IPS DF 4.7 (cell line): ENCODE measurements around the gene ASB15.
"Not testable (repeated sequence)": the region's sequence is repeated elsewhere in the genome, so short reads cannot be mapped to it uniquely, and the experiment has no call there.

Experiments
- DNase-seq: peaks from one replicate; pipeline ENCODE4 v3.0.0-alpha.2; 2013; ENCODE audit warnings: low spot score; ENCODE audit errors: extremely low read depth

Gene ASB15

DNA sequence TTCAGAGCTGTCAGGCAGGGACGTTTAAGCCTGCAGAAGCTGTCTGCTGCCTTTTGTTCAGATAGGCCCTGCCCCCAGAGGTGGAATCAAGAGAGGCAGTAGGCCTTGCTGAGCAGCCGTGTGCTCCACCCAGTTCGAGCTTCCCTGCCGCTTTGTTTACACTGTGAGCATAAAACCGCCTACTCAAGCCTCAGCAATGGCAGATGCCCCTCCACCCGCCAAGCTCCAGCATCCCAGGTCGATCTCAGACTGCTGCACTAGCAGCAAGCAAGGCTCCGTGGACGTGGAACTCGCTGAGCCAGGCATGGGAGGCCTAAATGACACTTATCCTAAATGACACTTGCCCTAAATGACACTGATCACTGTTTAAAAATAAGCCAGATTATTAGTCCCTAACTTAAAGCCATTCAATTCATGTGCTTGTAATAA lies 6.8 kb upstream of the ASB15 start:
- no peak for DNase-seq

DNA sequence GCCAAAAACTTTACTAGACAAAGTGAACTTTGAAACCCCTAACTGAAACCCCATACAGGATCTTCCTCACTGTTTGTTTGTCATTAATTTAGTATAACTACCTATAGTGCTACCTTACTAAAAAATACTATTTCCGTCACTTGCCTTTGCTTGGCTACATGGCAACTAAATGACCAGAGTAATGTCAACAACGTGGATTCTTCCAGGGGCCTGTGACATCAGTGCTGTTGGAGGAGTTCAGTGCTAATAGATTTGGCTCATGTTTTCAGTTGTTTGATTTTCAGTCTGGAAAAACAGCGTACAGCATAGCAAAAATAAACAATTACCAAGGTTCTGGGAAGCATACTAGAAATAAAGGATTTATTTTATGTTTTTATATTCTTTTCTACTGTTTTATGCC lies 3.0 kb upstream of the ASB15 start:
- DNase-seq: no peak

DNA sequence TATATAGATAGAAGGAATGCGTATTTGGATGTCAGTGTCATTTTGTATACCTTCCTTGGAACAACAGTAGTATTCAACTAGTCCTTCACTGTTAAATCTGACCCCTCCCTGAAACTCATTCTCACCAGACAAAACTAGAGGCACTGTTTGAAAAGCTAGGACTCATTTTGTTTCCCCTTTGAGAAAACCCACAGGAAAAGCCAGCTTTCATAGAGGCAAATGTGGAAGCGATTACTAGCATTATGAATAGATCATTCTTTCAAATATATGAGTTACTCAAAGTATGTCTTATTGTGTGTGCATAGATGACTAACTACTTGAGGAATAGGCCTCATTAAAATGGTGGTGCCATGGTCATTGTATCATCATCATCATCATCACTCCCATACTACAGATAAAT lies 1.9 kb upstream of the ASB15 start:
- DNase-seq: no peak

DNA sequence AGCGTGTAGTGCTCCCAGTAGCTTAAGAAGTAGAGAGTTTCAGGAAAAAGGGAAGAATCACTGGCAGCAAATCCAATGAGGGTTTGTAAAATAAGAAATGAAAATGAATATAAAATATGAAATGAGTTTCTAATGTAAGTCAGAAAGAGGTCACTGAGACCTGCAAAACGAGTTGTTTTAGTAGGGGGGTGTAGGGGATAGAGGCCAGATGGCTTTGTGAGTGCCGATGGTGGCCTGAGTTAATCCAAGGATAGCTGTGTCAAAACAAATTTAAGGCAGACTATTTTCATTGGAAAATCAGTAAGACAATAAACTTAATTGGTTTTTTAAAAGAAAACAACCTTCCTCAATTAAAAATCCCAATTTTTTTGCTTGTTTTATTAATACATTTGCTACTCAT lies 745 bp upstream of the ASB15 start:
- DNase-seq: no peak

DNA sequence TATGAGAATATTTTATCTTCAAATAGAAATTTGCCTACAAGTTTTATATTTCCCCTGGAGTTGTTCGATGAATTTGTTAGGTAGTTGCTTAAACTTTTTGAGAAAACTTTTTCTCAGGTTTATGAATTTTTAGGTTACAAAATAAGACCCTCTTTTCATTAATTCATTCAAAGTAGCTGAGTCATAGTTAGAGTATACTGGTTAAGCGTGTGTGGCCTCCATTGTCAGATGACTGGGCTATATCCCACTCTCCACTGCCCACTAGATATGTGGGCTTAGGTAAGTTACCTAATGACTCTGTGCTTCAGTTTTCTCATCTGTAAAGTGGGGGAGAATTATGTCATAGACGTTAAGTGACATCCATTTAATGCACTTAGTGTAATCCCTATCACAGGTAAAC lies 1.0 kb downstream of the ASB15 start:
- no peak for DNase-seq

DNA sequence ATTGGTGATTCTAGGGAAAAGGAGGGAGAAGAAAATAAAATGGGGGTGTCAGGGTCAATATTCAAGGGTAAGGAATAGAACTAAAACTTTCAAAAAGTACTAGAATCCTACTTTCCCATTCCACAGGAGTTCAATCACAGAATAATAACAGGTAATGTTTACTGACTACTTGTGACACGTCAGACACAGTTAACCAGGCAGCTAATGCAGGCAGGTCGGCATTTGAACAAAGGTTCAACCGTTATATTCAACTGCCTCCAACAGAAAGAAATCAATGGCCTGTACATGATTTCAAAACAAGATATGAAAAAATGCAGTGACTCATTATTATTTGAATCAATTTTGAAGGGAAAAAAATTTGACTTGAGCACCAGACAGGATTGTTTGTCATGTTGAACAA lies 3.1 kb downstream of the ASB15 start:
- no peak for DNase-seq

DNA sequence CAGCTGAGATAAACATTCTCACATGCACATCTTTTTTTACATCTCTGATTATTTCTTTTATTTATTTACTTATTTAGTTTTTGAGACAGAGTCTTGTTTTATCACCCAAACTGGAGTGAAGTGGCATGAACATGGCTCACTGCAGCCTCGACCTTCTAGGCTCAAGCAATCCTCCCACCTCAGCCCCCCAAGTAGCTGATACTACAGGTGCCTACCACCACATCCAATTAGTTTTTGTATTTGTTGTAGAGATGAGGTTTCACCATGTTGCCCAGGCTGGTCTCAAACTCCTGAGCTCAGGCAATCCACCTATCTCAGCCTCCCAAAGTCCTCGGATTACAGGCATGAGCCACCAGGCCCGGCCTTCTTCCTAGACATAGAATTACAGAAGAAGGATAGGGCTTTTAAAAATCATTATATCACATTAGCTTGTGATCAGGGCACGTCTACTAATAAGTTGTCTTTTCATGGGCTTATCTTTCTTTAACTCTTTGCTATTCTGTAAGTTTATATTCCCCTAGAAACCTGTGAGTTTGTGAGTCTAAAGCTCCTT lies 5.9 kb downstream of the ASB15 start:
- no peak for DNase-seq

DNA sequence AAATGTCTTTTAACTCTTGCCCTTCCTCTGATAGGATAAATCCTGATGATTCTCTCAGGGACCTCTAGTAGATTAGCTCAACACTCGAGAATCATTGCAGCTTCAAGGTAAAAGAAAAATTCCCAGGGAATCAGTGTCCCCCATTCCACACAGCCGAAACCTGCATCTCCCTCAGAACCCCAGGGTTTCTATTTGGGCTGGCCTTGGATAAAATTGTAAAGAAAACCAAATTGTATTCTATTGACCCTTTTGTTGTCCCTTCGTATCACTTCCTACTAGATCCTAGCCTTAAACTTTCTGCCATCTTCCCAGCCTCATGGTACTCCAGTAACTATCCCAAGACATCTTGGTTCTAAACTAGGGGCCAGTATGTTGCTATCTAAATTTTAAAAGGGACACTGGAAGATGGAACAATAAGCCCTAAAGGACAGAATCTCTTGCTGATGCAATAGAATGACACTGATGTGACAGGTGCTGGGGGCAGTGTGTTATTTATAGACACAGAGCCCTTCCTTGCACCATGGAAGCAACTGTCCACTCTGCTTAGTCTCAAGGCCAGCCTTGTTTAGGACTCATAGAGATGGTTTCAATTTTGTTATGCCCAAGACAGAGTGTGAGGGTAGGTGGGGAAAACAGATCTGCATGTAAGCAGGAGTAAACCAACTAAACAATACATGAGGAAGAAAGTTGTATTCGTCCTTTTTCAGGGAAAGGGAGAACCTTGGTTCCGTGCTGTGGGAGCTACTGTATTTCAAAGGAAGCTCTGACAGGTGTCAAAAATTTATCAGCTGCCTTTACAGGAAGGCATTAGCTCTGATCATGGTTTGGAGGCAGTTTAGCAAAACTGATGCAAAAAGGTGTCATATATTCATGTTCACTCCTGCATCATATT lies 7.6 kb downstream of the ASB15 start:
- no peak for DNase-seq

DNA sequence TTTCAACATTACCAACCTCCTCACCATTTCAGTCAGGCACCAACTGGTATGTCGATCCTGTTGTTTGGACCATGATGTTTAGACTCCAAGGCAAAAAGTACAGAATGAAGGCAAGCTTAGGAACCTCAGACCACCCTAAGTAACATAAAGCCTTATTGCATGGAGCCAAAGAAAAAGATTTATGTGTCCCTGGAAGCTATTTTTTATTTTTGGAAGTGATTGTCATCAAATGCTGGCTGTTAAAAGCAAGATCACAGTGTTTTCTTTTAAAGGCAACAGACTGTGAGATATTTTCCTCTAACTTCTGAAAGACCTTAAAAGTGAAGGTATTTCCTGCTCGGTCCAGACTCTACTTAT lies 8.2 kb downstream of the ASB15 start:
- no peak for DNase-seq

DNA sequence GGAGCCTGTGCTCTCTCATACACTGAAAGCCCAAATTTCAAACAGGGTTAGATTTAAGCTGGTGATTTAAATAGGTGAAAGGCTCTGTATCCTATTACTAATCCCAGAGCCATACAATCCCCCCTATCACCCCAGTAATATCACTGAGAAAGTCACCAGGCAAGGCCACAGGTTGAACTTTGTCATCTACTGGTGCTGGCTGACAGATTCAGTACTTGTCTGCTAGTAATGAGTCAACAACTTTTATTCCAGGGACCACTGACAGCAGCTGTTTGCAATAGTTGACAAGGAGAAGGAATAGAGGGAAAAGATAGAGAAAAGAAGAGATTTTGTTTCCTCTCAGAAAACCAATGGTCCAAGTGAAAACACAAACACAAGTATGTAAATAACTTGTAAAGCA lies 10.4 kb downstream of the ASB15 start:
- no peak for DNase-seq

DNA sequence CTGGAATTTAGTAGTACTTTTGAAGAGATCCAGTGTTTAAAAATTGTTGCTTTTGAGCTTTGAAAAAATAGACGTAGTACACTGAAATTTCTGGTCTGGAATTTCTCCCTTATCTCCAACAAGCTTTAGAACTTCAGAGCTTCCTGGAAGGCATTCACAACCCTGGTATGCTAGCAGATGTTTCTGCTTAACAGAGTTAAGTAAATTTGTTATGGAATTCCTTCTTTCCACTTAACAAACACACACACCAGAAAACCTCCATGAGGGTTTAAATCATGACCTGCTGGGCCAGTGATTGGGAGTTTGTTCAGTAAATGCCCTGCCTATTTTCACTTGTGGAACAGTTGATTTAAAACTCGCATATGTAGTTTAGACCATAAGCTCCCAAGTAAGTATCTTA lies 13.7 kb downstream of the ASB15 start:
- no peak for DNase-seq

DNA sequence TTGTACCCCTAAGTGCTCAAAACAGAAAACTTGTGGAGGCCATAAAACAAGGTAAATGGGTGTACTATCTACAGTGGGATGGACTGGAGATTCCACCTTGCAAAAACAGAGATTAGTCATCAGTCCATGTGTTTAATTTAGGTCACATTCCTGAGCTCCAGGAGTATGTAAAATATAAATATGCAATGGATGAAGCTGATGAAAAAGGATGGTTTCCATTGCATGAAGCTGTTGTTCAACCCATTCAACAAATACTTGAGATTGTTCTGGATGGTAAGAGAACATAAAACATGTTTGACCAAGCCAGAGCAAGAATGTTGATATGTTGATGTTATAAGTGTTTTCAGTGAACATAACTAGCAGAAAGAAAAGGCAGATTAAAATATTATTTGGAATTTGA lies 14.6 kb downstream of the ASB15 start:
- DNase-seq: no peak

DNA sequence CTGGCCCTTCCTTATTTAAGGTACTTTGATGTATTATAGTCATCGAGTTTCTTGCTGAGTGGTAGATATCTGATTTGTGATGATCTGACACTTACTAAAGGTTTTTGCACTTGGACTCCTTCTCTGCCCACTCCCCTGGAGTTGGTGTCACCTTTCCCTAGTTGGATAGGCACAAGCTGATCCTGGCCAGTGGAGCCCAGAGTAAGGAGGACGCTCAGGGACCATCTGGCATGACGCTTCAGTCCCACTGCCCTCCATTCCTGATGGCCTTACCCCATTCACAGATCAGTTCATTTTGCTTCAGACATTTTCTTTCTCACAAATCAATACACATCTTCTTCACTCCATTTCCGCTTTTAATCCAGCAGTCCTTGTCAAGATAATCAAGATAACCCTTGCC lies 20.1 kb downstream of the ASB15 start:
- DNase-seq: no peak

DNA sequence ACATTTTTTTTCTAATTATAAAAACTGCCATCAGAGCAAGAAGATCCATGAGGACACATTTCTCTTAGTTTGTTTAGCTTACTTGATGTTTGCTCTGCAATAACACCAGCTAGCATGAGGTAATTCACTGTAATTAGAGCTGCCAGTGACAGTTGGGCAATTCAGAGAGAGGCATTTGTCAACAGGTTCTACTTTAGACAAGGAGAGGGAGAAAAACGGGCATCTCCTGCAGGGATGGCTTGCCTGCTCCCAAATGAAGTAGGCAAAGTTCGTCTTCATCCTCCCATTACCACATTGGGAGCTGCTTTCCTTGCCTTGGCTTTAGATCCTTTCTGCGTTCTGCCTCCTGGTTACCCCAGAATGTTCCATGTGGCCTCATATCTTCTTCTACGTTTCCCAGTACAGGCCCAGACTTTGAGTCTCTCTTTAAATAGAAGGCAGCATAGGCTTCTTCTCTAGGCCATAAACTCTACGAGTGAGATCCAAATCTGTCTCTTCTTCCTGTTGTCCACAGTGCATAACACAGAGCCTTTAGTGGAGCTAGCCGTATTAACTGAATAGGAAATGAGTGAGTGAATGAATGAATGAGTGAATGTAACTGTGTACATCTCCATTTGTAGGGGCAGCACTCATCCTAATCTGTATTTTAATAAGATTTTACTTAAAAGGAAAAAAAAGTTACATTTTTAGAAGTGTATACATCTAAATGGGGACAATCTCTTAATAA lies 21.2 kb downstream of the ASB15 start:
- no peak for DNase-seq

DNA sequence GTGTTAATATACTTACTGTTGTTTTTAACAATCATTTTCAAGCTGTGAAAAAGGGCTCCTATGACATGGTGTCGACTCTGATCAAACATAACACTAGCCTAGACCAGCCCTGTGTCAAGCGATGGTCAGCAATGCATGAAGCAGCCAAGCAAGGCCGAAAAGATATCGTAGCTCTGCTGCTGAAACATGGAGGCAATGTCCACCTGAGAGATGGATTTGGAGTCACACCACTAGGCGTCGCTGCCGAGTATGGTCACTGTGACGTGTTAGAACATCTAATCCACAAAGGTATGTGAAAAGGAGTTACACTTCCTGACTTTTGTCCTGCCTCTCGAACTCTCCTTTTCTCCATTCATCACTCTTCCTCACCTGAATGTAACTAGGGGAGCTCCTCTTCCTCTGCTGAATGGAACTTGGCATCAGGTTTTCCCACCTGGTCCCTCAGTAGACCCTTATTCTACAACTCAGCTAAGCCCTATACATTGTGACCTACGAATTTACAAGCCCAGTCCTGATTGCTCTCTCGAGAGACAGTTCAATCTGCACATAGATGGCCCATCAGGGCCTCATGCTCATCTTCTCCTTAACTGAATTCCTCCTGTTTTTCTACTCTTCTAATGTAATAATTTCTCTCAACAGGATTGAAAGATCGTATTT lies 23.0 kb downstream of the ASB15 start:
- DNase-seq: peak; percentile 87

DNA sequence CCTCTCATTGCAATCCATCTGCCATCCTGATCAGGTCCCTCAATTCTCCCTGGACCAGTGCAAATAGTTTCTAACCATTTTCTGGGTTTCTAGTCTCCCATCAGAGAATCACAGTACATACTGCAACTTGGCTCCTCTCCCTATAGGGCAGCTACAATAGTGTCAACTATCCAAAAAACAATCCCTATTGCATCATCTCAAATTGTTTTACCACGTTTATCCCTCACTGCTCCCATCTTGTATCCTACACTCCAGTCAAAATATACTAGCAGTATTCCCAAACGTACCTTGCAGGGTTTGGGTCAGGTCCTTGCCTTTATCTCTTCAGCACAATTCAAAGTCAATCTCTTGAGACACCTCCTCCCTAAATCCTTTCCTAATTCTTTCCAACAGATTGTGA lies 23.6 kb downstream of the ASB15 start:
- no peak for DNase-seq

DNA sequence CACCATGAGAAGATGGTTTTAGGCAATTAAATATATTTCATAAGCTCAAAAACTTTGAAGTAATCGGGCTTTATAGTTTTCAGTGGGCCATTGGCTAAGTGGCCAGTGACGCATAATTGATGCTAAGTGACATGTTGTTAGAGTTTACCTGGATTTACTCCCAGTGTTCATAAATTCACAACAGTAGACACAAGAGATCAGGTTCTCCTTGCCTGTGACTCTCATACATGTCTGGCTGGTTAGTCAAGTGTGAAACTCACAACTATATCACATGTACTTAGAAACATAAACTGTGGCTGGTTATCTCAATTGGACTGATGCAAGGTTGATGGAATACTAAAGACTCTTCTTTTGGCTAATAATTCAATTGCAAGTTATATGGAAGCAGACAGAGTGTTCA lies 26.2 kb downstream of the ASB15 start:
- no peak for DNase-seq

DNA sequence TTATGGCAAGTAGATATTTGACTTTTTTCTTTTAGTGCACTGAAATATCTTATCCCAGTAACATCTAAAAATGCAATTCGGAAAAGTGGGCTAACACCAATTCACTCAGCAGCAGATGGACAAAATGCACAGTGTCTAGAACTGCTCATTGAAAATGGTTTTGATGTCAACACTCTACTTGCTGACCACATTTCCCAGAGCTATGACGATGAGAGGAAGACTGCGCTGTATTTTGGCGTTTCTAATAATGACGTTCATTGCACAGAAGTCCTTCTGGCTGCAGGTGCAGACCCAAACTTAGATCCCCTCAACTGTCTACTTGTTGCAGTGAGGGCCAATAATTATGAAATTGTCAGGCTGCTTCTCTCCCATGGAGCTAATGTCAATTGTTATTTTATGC lies 27.2 kb downstream of the ASB15 start:
- DNase-seq: no peak

DNA sequence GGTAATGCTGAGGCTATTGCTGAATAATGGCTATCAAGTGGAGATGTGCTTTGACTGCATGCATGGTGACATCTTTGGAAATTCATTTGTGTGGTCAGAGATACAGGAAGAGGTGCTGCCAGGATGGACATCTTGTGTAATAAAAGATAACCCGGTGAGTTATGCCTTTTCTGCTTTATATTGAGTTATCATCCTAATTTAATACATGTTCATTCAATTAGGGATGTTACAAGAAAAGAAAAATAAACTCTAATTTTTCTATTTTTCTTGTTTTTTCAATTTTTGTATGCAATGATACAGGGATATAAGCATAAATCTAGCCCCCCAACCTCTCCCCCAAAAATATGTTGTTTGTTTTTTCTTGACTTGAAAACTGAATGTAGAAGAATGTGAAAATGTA lies 27.7 kb downstream of the ASB15 start:
- DNase-seq: no peak

DNA sequence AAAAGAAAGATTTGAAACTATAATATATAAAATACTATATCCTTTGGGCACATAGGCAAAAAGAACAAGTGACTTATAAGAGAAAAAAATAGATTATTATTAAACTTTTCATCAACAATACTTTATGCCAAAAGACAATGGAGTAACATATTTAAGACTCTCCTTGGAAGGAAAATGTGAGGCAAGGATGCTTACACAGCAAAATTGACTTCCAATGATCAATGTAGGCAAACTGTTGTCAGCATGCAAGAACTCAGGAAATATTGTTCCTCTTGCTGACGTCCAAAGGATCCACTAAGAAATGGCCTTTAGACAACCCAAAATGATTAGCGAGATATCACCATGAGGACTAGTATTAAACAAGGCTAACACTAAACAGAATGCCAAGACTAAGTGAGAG lies 31.2 kb downstream of the ASB15 start:
- DNase-seq: no peak

DNA sequence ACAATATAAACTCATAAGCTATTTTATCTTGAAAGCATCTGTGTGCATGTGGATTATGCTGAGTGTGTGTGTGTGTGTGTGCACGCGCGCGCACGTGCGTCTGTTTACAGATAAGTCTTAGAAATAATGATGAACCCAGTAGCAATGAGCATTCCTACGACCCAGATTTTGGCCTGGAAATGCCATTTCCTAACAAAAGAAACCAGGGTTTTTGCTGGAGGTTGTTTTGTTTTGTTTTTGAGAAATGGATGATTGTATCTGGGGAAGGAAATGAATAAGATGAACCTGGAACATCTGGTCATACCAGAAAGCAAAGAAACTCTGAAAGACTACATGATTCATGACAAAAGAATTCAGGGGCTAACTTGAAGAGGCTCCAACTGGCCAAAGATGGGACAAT lies 31.9 kb downstream of the ASB15 start:
- DNase-seq: no peak

DNA sequence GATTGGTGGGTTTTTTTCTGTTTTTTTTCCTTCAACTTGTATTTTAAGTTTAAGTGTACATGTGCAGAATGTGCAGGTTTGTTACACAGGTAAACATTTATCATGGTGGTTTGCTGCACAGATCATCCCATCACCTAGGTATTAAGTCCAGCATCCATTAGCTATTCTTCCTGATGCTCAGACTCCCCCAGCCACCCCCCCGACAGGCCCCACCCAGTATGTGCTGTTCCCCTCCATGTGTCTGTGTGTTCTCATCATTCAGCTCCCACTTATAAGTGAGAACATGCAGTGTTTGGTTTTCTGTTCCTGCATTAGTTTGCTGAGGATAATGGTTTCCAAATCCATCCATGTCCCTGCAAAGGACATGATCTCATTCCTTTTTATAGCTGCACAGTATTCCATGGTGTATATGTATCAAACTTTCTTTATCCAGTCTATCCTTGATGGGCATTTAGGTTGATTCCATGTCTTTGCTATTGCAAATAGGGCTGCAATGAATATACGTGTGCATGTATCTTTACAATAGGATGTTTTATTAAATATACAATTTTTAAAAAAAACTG lies 32.5 kb downstream of the ASB15 start:
- not testable (repeated sequence) for DNase-seq
